ENCODE data around the gene RELA. TPM values are rescaled to one million over a fixed set of nuclear protein-coding genes. Genes with fewer than 3 reads are reported as not detected.
A peak's percentile ranks its signal among the peaks of the same experiment; 100 is the strongest.
"Not testable (repeated sequence)": the region's sequence is repeated elsewhere in the genome, so short reads cannot be mapped to it uniquely, and the experiment has no call there.

Gene RELA
- 10 to 100 TPM; 61.9 to 73.5 (median 67.5) TPM for total RNA-seq

- WGBS, 2 donors, result 0 to 1% methylated on average over 30 to 81 of the region's 91 CpGs
- TF ChIP-seq CTCF (IDR thresholded peaks at IDR 0.05), result no peak
- peak in 1 of 2 donors; percentile 36 for TF ChIP-seq POLR2A (IDR thresholded peaks at IDR 0.05)
- peak within 1 kb of the TSS; percentile 65 for H3K4me3 ChIP-seq (ENCODE audit: low read depth, poor library complexity, severe bottlenecking)
- intact Hi-C loops (cut with DNase I; ENCODE audit: low total_unique reads), result no loop called here
- DNase-seq (ENCODE audit: low spot score in 2 of 2), result peak; percentile 93 to 99
These were observed at the start of gene RELA for GRCh38 chr11:65662799-65663638. Gene RELA (minus strand): TSS chr11:65662916. CDS start chr11:65662832, 84 bp downstream.

GRCh38 chr11:65711785-65712632 is 49.3 kb upstream of the RELA start, which contains the start of gene KAT5:
Gene KAT5 (plus strand): TSS chr11:65712252. CDS start chr11:65712268, 16 bp downstream.
- TF ChIP-seq CTCF (IDR thresholded peaks at IDR 0.05), result peak in 2 of 3 donors; percentile 95 to 100
- TF ChIP-seq POLR2A (IDR thresholded peaks at IDR 0.05), result peak in 1 of 2 donors; percentile 74

DNA sequence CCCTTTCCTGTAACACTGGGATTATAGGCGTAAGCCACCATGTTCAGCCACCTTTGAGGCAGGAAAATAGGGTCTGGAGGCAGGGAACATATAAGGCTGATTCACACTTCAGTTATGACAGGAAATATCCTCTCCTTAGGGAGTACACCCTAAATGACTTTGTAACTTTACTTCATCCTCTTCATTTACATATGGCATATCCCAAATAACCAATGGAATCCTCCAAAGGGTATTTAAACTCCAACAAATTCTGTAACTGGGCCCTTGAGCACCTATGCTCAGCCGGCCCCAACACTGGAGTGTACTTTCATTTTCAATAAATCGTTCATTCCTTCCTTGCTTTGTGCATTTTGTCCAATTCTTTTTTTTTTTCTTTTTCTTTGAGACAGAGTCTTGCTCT is 47.7 kb upstream of the RELA start:
- H3K4me3 ChIP-seq (ENCODE audit: low read depth, poor library complexity, severe bottlenecking), result no peak overlapping the region
- no peak for TF ChIP-seq POLR2A (IDR thresholded peaks at IDR 0.05)
- TF ChIP-seq CTCF (IDR thresholded peaks at IDR 0.05), result no peak
- intact Hi-C loops (cut with DNase I; ENCODE audit: low total_unique reads), result loop anchor here (10.0 kb wide), 1 partner anchor 64 kb away; no protein-coding TSS in a partner anchor
- WGBS, 2 donors, result 73 to 79% methylated on average over 3 of the region's 3 CpGs
- no peak for DNase-seq (ENCODE audit: low spot score in 2 of 2)

More at GRCh38 chr11:65711785-65712632, 49.3 kb upstream of the RELA start, which contains the start of gene KAT5:
- intact Hi-C loops (cut with DNase I; ENCODE audit: low total_unique reads), result loop anchor here (10.0 kb wide), 1 partner anchor 63 kb away; no protein-coding TSS in a partner anchor
- H3K4me3 ChIP-seq (ENCODE audit: low read depth, poor library complexity, severe bottlenecking), result peak within 1 kb of the TSS; percentile 52
- WGBS, 2 donors, result 0% methylated on average over 61 to 65 of the region's 65 CpGs
- peak; percentile 99 to 100 for DNase-seq (ENCODE audit: low spot score in 2 of 2)

- intact Hi-C loops (cut with DNase I; ENCODE audit: low total_unique reads), result loop anchor here (5.0 to 10.0 kb wide), 3 partner anchors 65 to 275 kb away; no protein-coding TSS in a partner anchor
- WGBS, 2 donors, result 67 to 68% methylated on average over 8 of the region's 8 CpGs
- H3K4me3 ChIP-seq (ENCODE audit: low read depth, poor library complexity, severe bottlenecking), result no peak overlapping the region
- no peak for TF ChIP-seq CTCF (IDR thresholded peaks at IDR 0.05)
- TF ChIP-seq POLR2A (IDR thresholded peaks at IDR 0.05), result no peak
- no peak for DNase-seq (ENCODE audit: low spot score in 2 of 2)
These were observed 46.9 kb upstream of the RELA start for GRCh38 chr11:65709661-65710060.

GRCh38 chr11:65708451-65708850 is 45.7 kb upstream of the RELA start:
- intact Hi-C loops (cut with DNase I; ENCODE audit: low total_unique reads), result loop anchor here (5.0 to 10.0 kb wide), 2 partner anchors 109 to 276 kb away; no protein-coding TSS in a partner anchor
- H3K4me3 ChIP-seq (ENCODE audit: low read depth, poor library complexity, severe bottlenecking), result no peak overlapping the region
- WGBS, 2 donors, result 68 to 75% methylated on average over 5 of the region's 5 CpGs
- no peak for DNase-seq (ENCODE audit: low spot score in 2 of 2)
- TF ChIP-seq POLR2A (IDR thresholded peaks at IDR 0.05), result no peak
- TF ChIP-seq CTCF (IDR thresholded peaks at IDR 0.05), result no peak

DNA sequence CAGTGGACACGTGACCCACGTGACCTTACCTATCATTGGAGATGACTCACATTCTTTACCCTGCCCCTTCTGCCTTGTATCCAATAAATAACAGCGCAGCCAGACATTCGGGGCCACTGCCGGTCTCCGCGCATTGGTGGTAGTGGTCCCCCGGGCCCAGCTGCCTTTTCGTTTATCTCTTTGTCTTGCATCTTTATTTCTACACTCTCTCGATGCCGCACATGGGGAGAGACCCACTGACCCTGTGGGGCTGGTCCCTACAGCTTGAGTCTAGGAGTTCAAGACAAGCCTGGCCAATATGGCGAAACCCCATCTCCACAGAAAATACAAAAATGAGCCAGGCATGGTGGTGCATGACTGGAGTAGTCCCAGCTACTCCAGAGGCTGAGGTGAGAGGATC is 44.3 kb upstream of the RELA start:
- not testable (repeated sequence) for H3K4me3 ChIP-seq (ENCODE audit: low read depth, poor library complexity, severe bottlenecking)
- DNase-seq (ENCODE audit: low spot score in 2 of 2), result peak in 1 of 2 donors; percentile 63
- WGBS, 2 donors, result 88 to 89% methylated on average over 11 to 12 of the region's 12 CpGs
- intact Hi-C loops (cut with DNase I; ENCODE audit: low total_unique reads), result loop anchor here (5.0 to 10.0 kb wide), 2 partner anchors 110 to 278 kb away; no protein-coding TSS in a partner anchor

All from lower leg skin (tissue), 4 donors.